Hepatocyte (in vitro differentiated cells): Measurements from ENCODE around the gene TOMM6.

Experiments used
- CTCF ChIP-seq: fragments of 200-600 bp; sonication (generic); IDR thresholded peaks from 2 replicates; pipeline ENCODE4 v1.5.1; 2016; ENCODE audit warnings: antibody characterized with exemption, mild to moderate bottlenecking; ENCODE audit not compliant: poor library complexity
- EZH2 ChIP-seq: fragments of 200-600 bp; sonication (generic); IDR thresholded peaks from 2 replicates; pipeline ENCODE4 v1.6.1; 2016; ENCODE audit warnings: antibody characterized with exemption, mild to moderate bottlenecking, borderline replicate concordance
- EZH2phosphoT487 ChIP-seq: fragments of 200-600 bp; sonication (generic); IDR thresholded peaks from one replicate; pipeline ENCODE4 v1.6.1; 2018; ENCODE audit warnings: antibody characterized with exemption, mild to moderate bottlenecking, low read depth, moderate library complexity; ENCODE audit not compliant: unreplicated experiment, severe bottlenecking

GRCh38 chr6:41783106-41783780, 4.3 kb upstream of the TOMM6 start:
- no peak for TF ChIP-seq CTCF
- no peak for TF ChIP-seq EZH2
- TF ChIP-seq EZH2phosphoT487: no peak
